Tibial nerve (tissue), 4 donors: ENCODE measurements around the gene FSD1.

Source experiments
- EP300 ChIP-seq, 2 donors: sonication (generic); formaldehyde crosslinking; IDR thresholded peaks; one replicate each; pipeline ENCODE4 v1.6.1; 2017; ENCODE audit warnings: antibody characterized with exemption in 2 of 2, mild to moderate bottlenecking in 1 of 2
- TF ChIP-seq, protein P1 (sequence below), 5 experiments: fragments of 200-600 bp in 3 of 5; fragments of 450-650 bp in 2 of 5; sonication (generic) in 3 of 5; IDR thresholded peaks; one replicate each; pipeline ENCODE4 v1.5.1; 2016 to 2019; ENCODE audit warnings: antibody characterized with exemption in 5 of 5, mild to moderate bottlenecking in 3 of 5, moderate library complexity in 2 of 5

- TF ChIP-seq, protein P1, sequence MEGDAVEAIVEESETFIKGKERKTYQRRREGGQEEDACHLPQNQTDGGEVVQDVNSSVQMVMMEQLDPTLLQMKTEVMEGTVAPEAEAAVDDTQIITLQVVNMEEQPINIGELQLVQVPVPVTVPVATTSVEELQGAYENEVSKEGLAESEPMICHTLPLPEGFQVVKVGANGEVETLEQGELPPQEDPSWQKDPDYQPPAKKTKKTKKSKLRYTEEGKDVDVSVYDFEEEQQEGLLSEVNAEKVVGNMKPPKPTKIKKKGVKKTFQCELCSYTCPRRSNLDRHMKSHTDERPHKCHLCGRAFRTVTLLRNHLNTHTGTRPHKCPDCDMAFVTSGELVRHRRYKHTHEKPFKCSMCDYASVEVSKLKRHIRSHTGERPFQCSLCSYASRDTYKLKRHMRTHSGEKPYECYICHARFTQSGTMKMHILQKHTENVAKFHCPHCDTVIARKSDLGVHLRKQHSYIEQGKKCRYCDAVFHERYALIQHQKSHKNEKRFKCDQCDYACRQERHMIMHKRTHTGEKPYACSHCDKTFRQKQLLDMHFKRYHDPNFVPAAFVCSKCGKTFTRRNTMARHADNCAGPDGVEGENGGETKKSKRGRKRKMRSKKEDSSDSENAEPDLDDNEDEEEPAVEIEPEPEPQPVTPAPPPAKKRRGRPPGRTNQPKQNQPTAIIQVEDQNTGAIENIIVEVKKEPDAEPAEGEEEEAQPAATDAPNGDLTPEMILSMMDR (IDR thresholded peaks at IDR 0.05), result no peak
- TF ChIP-seq EP300 (IDR thresholded peaks at IDR 0.05), result no peak
These were observed 63.9 kb downstream of the FSD1 start for GRCh38 chr19:4368128-4368820.
